ENCODE measurements around the gene FOXP1.

DNA sequence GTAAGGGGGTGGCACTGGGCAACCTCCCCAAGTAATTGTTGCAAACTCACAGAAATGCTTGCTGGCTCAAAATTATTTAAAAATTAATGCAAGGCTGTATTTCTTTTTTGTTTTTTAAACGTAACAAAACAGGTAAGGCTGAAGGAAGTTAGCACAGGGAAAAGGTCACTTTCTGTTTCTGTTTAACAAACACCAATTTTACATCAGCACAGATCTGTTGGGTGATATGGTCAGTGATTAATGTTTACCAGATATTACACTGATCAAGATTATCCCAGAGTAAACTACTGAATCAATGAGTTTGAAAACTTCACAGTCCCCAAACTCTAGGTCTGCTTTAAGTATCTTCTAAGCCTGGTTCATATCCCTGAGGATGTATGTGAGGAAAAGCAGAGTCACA is 558.0 kb downstream of the FOXP1 start:
- TF ChIP-seq SPI1 (IDR thresholded peaks at IDR 0.05; ENCODE audit: low read depth, low read length) (no peak), POLR2AphosphoS5 (IDR thresholded peaks at IDR 0.05; ENCODE audit: low read depth, low read length) (no peak), TAF1 (IDR thresholded peaks at IDR 0.05; ENCODE audit: low read depth, low read length) (no peak)
